ENCODE data around the gene EFCAB14. TPM values are rescaled to one million over a fixed set of nuclear protein-coding genes. Genes with fewer than 3 reads are reported as not detected.

EFCAB14 gene
- total and polyA plus RNA-seq, 9 of the 15 experiments (the other 6 are each of a cell fraction or from before 2014, with no cell fraction given) = 7.3 to 49.0 (median 37.3) TPM

GRCh38 chr1:46673749-46674182 is 45.1 kb downstream of the EFCAB14 start (continued):
- no peak for TF ChIP-seq HBP1 (CRISPR knock-in tag; IDR thresholded peaks at IDR 0.05)
- TF ChIP-seq BCOR (IDR thresholded peaks at IDR 0.05) = no peak
- TF ChIP-seq ZNF318 (IDR thresholded peaks at IDR 0.05; ENCODE audit: borderline replicate concordance in 1 of 2, low read depth in 1 of 2) = no peak
- TF ChIP-seq ZNF444 (CRISPR knock-in tag; IDR thresholded peaks at IDR 0.05) = no peak
- TF ChIP-seq PTTG1 (tag; IDR thresholded peaks at IDR 0.05; ENCODE audit: low read depth) = no peak
- no peak for TF ChIP-seq KHSRP (IDR thresholded peaks at IDR 0.05)
- TF ChIP-seq POLR3G (IDR thresholded peaks at IDR 0.05; ENCODE audit: extremely low read depth, insufficient read length, insufficient replicate concordance) = no peak
- no peak for TF ChIP-seq POLR2B (IDR thresholded peaks at IDR 0.05; ENCODE audit: low read depth, partially characterized antibody)
- no peak for TF ChIP-seq MNT (conservative IDR thresholded peaks at IDR 0.05)
- no peak for TF ChIP-seq MITF (IDR thresholded peaks at IDR 0.05)
- TF ChIP-seq PYGO2 (tag; IDR thresholded peaks at IDR 0.05) = no peak
- peak; percentile 41 for TF ChIP-seq CXXC5 (CRISPR knock-in tag; IDR thresholded peaks at IDR 0.05)
- no peak for TF ChIP-seq SNRNP70 (optimal IDR thresholded peaks at IDR 0.05; ENCODE audit: low read depth, low read length)
- no peak for TF ChIP-seq SAFB (IDR thresholded peaks at IDR 0.05; ENCODE audit: borderline replicate concordance, low read depth, low read length)
- TF ChIP-seq KLF1 (tag; IDR thresholded peaks at IDR 0.05) = no peak
- no peak for TF ChIP-seq SRSF7 (optimal IDR thresholded peaks at IDR 0.05; ENCODE audit: low read depth, low read length)

All from K562 (cell line).